Measurements from ENCODE around the gene SGCD.

SGCD gene

GRCh38 chr5:156310115-156310514 lies 16.8 kb upstream of the SGCD start:
- Histone ChIP-seq H3K4me3 (replicated peaks; ENCODE audit: insufficient read depth, low read length) (no peak overlapping the region), H3K27me3 (ENCODE audit: insufficient read depth, poor library complexity, severe bottlenecking) (no peaks in the 10 kb centered on the region), H3K27ac (replicated peaks) (no peak overlapping the region)
- peak in 1 of 2 experiments; percentile 3 for DNase-seq (ENCODE audit: low read depth in 1 of 2, low spot score in 1 of 2)
- TF ChIP-seq GABPA (IDR thresholded peaks at IDR 0.05; ENCODE audit: low read depth) (no peak), REST (IDR thresholded peaks at IDR 0.05; ENCODE audit: insufficient replicate concordance, low read depth) (no peak), CTCF (IDR thresholded peaks at IDR 0.05; ENCODE audit: insufficient read depth, low read length) (no peak), POLR2AphosphoS5 (IDR thresholded peaks at IDR 0.05; ENCODE audit: low read depth) (no peak), SPI1 (IDR thresholded peaks at IDR 0.05; ENCODE audit: borderline replicate concordance, low read depth) (no peak)

- TF ChIP-seq GABPA (IDR thresholded peaks at IDR 0.05; ENCODE audit: low read depth): no peak
- TF ChIP-seq CTCF (IDR thresholded peaks at IDR 0.05; ENCODE audit: insufficient read depth, low read length): no peak
- no peak for TF ChIP-seq SPI1 (IDR thresholded peaks at IDR 0.05; ENCODE audit: borderline replicate concordance, low read depth)
- TF ChIP-seq POLR2AphosphoS5 (IDR thresholded peaks at IDR 0.05; ENCODE audit: low read depth): no peak
- no peak for TF ChIP-seq REST (IDR thresholded peaks at IDR 0.05; ENCODE audit: insufficient replicate concordance, low read depth)
- DNase-seq (ENCODE audit: low read depth in 1 of 2, low spot score in 1 of 2): no peak
- no peak overlapping the region for H3K4me3 ChIP-seq (replicated peaks; ENCODE audit: insufficient read depth, low read length)
- no peaks in the 10 kb centered on the region for H3K27me3 ChIP-seq (ENCODE audit: insufficient read depth, poor library complexity, severe bottlenecking)
- no peak overlapping the region for H3K27ac ChIP-seq (replicated peaks)
Observed at GRCh38 chr5:156312897-156313694, 13.9 kb upstream of the SGCD start.

GRCh38 chr5:156314416-156314815 lies 12.5 kb upstream of the SGCD start:
- no peak for DNase-seq (ENCODE audit: low read depth in 1 of 2, low spot score in 1 of 2)
- H3K27ac ChIP-seq (replicated peaks): no peak overlapping the region
- H3K27me3 ChIP-seq (ENCODE audit: insufficient read depth, poor library complexity, severe bottlenecking): no peaks in the 10 kb centered on the region
- TF ChIP-seq POLR2AphosphoS5 (IDR thresholded peaks at IDR 0.05; ENCODE audit: low read depth) (no peak), GABPA (IDR thresholded peaks at IDR 0.05; ENCODE audit: low read depth) (no peak), REST (IDR thresholded peaks at IDR 0.05; ENCODE audit: insufficient replicate concordance, low read depth) (no peak), CTCF (IDR thresholded peaks at IDR 0.05; ENCODE audit: insufficient read depth, low read length) (no peak), SPI1 (IDR thresholded peaks at IDR 0.05; ENCODE audit: borderline replicate concordance, low read depth) (no peak)
- no peak overlapping the region for H3K4me3 ChIP-seq (replicated peaks; ENCODE audit: insufficient read depth, low read length)
